GM12864 (cell line): Measurements from ENCODE around the gene RAB5A.
"Not testable (repeated sequence)": the region's sequence is repeated elsewhere in the genome, so short reads cannot be mapped to it uniquely, and the experiment has no call there.

Experiments used
- DNase-seq: peaks from one replicate; pipeline ENCODE4 v3.0.0-alpha.2; 2011; ENCODE audit warnings: low read depth
- H3K4me3 ChIP-seq: 2 replicates; pipeline ENCODE4 v1.5.1; 2011; ENCODE audit warnings: mild to moderate bottlenecking, low read depth, low read length, control low read depth
- TF ChIP-seq, protein P1 (sequence below): IDR thresholded peaks from 2 replicates; pipeline ENCODE4 v1.5.1; 2011; ENCODE audit warnings: low read depth, mild to moderate bottlenecking, moderate library complexity, low read length, control low read depth, inconsistent platforms; ENCODE audit errors: missing control alignments

The RAB5A gene

DNA sequence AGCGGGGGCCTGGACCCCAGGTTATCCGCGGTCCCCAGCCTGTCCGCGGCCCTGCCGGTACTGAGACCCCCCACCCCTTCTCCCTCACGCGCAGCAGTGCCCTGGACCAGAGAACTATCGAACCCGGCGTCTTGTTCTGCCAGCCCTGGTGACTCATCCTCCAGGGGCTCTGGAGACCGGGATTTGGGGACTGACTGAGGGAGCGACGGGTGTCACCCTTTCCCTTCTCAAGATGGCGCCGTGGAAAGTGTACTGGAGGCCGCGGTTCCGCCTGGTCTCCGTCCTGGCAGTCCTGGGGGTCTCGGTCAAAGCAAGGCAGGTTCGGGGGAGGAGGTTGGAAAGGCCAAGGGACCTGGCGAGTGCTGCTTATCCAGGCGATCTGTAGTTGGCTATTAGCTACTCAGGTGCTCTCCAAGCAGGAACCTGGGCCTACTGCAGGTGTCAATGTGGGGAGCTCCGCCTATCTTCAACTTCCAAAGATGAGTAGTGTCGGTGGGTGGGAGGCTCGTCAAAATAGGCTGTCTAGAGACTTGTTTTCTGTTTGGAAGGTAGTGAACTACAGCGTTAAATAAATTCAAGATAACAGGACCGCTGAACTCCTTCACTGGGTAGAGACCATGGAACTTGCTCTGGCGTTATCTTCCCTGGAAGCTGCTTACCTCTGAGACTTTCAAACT is 790 bp downstream of the RAB5A start:
- H3K4me3 ChIP-seq = peak overlapping the region; percentile 78
- no peak for DNase-seq
- TF ChIP-seq, protein P1, sequence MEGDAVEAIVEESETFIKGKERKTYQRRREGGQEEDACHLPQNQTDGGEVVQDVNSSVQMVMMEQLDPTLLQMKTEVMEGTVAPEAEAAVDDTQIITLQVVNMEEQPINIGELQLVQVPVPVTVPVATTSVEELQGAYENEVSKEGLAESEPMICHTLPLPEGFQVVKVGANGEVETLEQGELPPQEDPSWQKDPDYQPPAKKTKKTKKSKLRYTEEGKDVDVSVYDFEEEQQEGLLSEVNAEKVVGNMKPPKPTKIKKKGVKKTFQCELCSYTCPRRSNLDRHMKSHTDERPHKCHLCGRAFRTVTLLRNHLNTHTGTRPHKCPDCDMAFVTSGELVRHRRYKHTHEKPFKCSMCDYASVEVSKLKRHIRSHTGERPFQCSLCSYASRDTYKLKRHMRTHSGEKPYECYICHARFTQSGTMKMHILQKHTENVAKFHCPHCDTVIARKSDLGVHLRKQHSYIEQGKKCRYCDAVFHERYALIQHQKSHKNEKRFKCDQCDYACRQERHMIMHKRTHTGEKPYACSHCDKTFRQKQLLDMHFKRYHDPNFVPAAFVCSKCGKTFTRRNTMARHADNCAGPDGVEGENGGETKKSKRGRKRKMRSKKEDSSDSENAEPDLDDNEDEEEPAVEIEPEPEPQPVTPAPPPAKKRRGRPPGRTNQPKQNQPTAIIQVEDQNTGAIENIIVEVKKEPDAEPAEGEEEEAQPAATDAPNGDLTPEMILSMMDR = no peak

DNA sequence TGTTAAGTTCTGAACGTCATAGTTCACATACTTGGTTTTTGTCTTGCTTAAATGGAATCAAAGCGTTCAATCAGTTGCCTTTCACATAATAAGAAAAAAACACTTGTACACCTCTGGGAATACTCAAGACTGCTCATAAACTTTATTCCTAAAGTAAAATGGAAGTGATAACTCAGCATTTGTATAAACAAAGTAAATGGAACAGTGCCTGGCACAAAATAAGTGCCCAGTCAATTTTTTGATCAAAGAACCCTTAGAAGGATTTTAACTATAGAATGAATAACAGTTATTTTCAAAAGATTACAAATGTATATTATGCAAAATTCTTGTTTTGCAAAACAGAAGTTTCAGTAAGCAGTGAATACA is 1.3 kb downstream of the RAB5A start:
- no peak for DNase-seq
- TF ChIP-seq, protein P1 = no peak
- H3K4me3 ChIP-seq = peak overlapping the region; percentile 78

DNA sequence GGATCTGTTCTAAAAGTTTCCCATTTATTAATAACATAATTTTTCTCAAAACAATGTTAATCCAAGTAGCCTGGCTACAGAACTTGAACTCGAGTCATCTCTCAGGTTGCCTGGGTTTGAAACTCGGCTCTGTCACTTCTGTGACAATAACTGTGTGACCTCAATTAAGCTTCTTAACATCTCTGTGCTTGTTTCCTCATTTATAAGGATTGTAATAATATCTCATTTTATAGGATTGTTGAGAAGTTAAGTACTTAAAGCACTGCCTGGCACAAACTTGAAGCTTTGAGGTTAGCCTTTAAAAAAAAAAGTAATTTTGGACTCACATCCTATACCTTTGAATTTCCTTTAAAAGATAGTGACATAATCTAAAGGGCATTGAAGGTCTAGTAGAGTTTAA is 3.4 kb downstream of the RAB5A start:
- H3K4me3 ChIP-seq = no peak overlapping the region
- TF ChIP-seq, protein P1 = no peak
- no peak for DNase-seq

DNA sequence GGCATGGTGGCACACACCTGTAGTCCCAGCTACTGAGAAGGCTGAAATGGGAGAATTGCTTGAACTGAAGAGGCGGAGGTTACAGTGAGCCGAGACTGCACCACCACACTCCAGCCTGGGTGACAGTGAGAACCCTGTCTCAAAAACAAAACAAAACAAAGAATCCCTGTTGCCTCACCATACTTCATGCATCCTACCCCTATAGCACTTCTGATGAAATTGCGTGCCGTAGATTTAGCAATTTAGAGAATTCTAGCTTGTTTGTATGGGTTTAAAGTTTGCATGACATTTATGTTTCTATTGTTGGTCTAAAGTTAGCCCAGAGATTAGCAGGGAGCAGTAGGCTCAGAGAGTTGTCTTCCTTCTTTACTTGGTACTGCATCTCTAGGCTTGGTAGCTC is 7.8 kb downstream of the RAB5A start:
- no peak overlapping the region for H3K4me3 ChIP-seq
- TF ChIP-seq, protein P1 = no peak
- DNase-seq = no peak

DNA sequence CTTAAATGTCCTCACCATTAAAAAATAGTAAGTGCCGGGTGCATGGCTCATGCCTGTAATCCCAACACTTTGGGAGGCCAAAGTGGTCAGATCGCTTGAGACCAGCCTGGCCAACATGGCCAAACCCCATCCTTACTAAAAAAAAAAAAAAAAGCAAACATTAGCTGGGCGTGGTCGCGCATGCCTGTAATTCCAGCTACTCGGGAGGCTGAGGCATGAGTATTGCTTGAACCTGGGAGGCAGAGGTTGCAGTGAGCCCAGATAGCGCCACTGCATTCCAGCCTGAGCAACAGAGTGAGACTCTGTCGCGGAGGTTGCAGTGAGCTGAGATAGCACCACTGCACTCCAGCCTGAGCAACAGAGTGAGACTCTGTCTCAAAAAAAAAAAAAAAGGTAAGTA is 10.5 kb downstream of the RAB5A start:
- not testable (repeated sequence) for DNase-seq, H3K4me3 ChIP-seq

DNA sequence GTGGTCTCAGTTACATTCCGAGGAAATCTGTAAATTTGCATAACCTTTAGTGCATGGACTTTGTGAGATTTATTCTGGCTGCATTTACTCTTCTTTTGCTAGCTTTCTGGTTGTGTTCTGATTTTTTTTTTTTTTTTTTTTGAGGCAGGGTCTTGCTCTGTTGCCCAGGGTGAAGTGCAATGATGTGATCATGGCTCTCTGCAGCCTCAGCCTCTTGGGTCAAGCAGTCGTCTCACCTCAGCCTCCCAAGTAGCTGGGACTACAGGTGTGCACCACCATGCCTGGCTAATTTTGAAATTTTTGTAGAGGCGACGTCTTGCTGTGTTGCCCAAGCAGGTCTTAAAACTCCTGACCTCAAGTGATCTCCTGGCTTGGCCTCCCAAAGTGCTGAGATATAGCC is 12.6 kb downstream of the RAB5A start:
- no peak overlapping the region for H3K4me3 ChIP-seq
- TF ChIP-seq, protein P1 = no peak

DNA sequence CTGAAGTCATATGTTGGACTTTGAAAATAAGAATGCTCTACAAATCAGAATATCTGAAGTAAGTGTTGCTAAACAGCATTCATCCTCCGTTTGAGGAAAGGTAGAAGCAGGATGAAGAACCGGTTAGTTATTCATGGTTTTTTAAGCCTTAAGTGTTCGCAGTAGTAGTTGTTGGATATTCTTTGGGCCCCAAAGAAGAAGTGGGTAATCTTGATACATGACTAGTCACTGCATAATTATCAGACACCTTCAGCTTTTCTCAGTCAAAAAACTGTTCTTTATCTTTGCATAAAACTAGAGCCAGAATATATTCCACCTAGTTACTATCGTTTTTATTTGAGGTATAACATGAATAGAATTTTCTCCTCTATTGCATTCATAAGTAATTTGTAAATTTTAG is 13.8 kb downstream of the RAB5A start:
- TF ChIP-seq, protein P1 = no peak
- DNase-seq = no peak
- H3K4me3 ChIP-seq = no peak overlapping the region

More for the DNA sequence above, 12.6 kb downstream of the RAB5A start:
- DNase-seq = no peak
